MCF 10A (cell line): ENCODE data around the gene SLC5A10. TPM values are rescaled to one million over a fixed set of nuclear protein-coding genes. Genes with fewer than 3 reads are reported as not detected.
"Not testable (repeated sequence)": the region's sequence is repeated elsewhere in the genome, so short reads cannot be mapped to it uniquely, and the experiment has no call there.

ENCODE experiments used
- BruUV-seq: library from RNA; stranded (reverse); fragments of 400-500 nt; replicated peaks from 2 replicates; lab custom pipeline; 2021; lab: Mats Ljungman, UMichigan
- CTCF ChIA-PET: fragments of 300-600 bp; sonication (Branson Sonifier 250); formaldehyde crosslinking; extraction: SDS; loops from one replicate; lab custom pipeline; 2021; ENCODE audit warnings: antibody characterized with exemption, inconsistent platforms; lab: Yijun Ruan, JAX
- POLR2A ChIA-PET: fragments of 300-600, 350-650 bp; sonication (Branson Sonifier 250); formaldehyde crosslinking; extraction: SDS; loops from one replicate; lab custom pipeline; 2020; ENCODE audit warnings: antibody characterized with exemption, inconsistent platforms; lab: Yijun Ruan, JAX
- DNase-seq: peaks from one replicate; pipeline ENCODE4 v3.0.0-alpha.2; 2018; ENCODE audit not compliant: unreplicated experiment
- H3K27ac Mint-ChIP-seq: one replicate; pipeline ENCODE4 v1.8.0; 2022; ENCODE audit warnings: mild to moderate bottlenecking, low read depth, mixed read lengths; ENCODE audit not compliant: unreplicated experiment
- H3K27me3 Mint-ChIP-seq: one replicate; pipeline ENCODE4 v1.8.0; 2022; ENCODE audit warnings: mixed read lengths; ENCODE audit not compliant: insufficient read depth, unreplicated experiment
- H3K36me3 Mint-ChIP-seq: one replicate; pipeline ENCODE4 v1.8.0; 2022; ENCODE audit warnings: mild to moderate bottlenecking, moderate library complexity, mixed read lengths; ENCODE audit not compliant: insufficient read depth, unreplicated experiment
- H3K4me1 Mint-ChIP-seq: one replicate; pipeline ENCODE4 v1.8.0; 2022; ENCODE audit warnings: mixed read lengths; ENCODE audit not compliant: insufficient read depth, unreplicated experiment
- H3K4me3 Mint-ChIP-seq: one replicate; pipeline ENCODE4 v1.8.0; 2022; ENCODE audit warnings: mild to moderate bottlenecking, moderate library complexity, mixed read lengths; ENCODE audit not compliant: unreplicated experiment
- H3K9me3 Mint-ChIP-seq: one replicate; pipeline ENCODE4 v1.8.0; 2022; ENCODE audit warnings: mixed read lengths; ENCODE audit not compliant: unreplicated experiment
- intact Hi-C: fragments of 100-400 bp; cut with micrococcal nuclease; formaldehyde crosslinking; loops from 2 replicates; pipeline ENCODE4 v1.14.1; 2022
- total RNA-seq: library from RNA; stranded (reverse); gene quantifications from 2 replicates; pipeline ENCODE4 v1.2.3, GENCODE V29; 2022

SLC5A10 gene
- total RNA-seq, 1 experiment from 2014 or later = 0.16 TPM

DNA sequence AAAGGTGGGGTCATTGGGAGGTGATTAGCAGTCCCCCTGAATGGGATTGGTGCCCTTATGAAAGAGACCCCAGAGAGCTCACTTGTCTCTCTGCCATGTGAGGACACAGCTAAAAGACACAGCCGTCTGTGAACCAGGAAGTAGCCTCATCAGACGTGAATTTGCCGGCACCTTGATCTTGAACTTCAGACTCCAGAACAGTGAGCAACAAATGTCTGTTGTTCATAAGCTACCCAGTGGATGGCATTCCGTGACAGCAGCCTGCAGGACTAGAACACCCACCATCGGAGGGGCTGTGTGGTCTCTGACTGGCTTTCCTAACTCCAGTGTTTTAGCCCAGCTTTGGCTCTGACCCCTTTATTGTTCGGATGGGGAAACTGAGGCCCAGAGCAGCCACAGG, 85.6 kb downstream of the SLC5A10 start:
- H3K27ac Mint-ChIP-seq, CTCF ChIA-PET, POLR2A ChIA-PET, DNase-seq, H3K9me3 Mint-ChIP-seq, H3K4me1 Mint-ChIP-seq, H3K36me3 Mint-ChIP-seq, H3K27me3 Mint-ChIP-seq, BruUV-seq, intact Hi-C loops, H3K4me3 Mint-ChIP-seq: not testable (repeated sequence)

DNA sequence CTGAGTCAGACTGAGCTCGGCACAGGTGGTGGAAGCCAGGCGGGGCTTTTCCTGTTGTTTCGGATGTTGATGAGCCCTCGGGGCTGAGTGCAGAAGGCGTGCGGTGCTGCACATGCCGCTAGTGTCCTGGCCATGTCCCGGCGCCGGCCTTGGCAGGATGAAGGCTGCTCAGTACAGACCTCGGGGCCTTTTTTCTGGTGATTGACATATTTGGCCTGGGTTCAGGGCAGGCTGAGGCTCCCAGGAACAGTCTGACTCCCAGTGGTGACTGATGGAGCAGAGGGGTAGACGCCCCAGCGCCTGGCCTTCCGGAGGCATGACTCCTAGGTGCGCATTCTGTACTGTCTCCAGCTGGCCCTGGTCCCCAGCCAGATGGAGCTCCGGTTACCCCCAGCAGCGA, 86.0 kb downstream of the SLC5A10 start:
- H3K4me3 Mint-ChIP-seq, H3K4me1 Mint-ChIP-seq, intact Hi-C loops, DNase-seq, H3K27ac Mint-ChIP-seq, BruUV-seq, CTCF ChIA-PET, H3K9me3 Mint-ChIP-seq, POLR2A ChIA-PET, H3K27me3 Mint-ChIP-seq, H3K36me3 Mint-ChIP-seq: not testable (repeated sequence)

DNA sequence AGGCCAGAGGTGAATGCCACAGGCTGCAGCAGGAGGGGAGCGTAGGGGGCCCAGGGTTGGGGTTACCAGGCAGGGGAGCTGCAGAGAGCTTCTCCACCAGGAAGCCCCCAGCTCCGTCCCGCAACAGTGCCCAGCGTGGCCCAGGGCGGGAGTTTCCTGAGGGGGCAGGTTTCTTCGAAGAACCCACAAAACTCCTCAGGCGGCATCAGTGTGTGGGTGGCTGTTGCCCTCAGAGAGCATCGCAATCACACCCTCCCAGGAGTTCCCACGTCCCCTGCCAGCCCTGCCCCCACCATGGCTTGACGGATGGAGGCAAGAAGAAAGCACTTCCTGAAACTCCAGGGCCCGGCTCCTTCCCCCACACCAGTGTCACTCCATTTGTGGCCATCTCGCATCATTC, 86.8 kb downstream of the SLC5A10 start:
- CTCF ChIA-PET, H3K9me3 Mint-ChIP-seq, H3K4me3 Mint-ChIP-seq, H3K27ac Mint-ChIP-seq, POLR2A ChIA-PET, BruUV-seq, H3K4me1 Mint-ChIP-seq, DNase-seq, H3K27me3 Mint-ChIP-seq, intact Hi-C loops, H3K36me3 Mint-ChIP-seq: not testable (repeated sequence)

DNA sequence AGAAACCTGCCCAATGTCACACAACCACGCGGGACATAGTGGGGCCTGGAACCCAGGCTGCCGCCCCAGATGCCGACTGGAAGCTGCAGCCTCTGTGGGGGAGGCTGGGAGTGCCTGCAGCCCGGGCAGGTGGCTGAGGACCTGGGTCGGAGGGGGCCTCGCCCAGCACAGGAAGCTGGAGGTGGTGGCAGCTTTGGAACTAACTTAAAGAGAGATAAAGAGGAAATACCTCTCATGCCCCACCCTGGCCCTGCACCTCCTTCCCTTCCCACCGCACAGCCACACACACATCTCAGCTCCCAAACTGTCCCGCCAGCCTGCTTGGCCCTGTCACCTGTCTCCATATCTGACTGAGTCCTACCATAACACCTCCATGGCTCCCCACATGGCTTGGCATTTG, 88.4 kb downstream of the SLC5A10 start:
- CTCF ChIA-PET, H3K36me3 Mint-ChIP-seq, H3K4me1 Mint-ChIP-seq, intact Hi-C loops, DNase-seq, H3K9me3 Mint-ChIP-seq, H3K4me3 Mint-ChIP-seq, POLR2A ChIA-PET, BruUV-seq, H3K27me3 Mint-ChIP-seq: not testable (repeated sequence)
- H3K27ac Mint-ChIP-seq = peak overlapping the region; percentile 35

DNA sequence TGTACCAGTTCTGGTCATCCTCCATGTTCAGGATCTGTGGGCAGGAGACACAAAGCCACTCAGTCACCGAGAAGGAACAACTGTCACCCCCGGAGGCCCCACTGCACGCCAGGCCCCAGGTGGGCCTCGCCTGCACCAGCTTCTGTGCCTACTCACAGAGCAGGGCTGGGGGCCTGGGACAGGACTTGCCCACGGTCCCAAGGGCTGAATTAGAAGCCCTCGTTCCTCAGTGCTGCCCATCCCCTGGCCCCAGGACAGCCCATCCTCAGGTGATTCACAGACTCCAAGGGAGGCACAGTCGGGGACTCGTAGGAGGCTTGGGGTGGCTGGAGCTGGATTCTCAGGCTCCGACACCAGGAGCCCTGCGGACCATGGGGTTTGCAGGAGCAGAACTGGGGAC, 89.9 kb downstream of the SLC5A10 start:
- H3K36me3 Mint-ChIP-seq, CTCF ChIA-PET, intact Hi-C loops, DNase-seq, POLR2A ChIA-PET, H3K4me3 Mint-ChIP-seq, H3K9me3 Mint-ChIP-seq, H3K27me3 Mint-ChIP-seq, H3K4me1 Mint-ChIP-seq, BruUV-seq, H3K27ac Mint-ChIP-seq: not testable (repeated sequence)

DNA sequence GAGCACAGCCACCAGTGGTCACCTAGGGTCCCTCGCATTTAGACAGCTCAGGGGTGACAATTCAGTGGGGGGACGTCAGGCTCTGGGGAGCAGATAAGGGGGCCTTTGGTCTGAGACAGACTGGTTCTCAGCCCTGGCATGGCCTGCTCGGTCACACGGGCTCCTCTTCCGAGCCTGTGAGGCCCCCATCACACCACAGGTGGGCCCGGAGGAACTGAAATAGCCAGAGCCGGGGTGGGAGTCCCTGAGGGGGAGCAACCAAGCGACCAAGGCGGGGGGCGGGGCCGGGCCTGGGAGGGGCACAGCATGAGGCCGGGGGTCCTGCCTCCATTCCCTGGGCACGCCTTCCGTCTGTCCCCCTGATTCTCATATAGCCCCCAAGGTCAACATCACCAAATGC, 90.4 kb downstream of the SLC5A10 start:
- H3K36me3 Mint-ChIP-seq, CTCF ChIA-PET, H3K27ac Mint-ChIP-seq, DNase-seq, BruUV-seq, H3K4me3 Mint-ChIP-seq, H3K9me3 Mint-ChIP-seq, H3K4me1 Mint-ChIP-seq, POLR2A ChIA-PET, H3K27me3 Mint-ChIP-seq, intact Hi-C loops: not testable (repeated sequence)

DNA sequence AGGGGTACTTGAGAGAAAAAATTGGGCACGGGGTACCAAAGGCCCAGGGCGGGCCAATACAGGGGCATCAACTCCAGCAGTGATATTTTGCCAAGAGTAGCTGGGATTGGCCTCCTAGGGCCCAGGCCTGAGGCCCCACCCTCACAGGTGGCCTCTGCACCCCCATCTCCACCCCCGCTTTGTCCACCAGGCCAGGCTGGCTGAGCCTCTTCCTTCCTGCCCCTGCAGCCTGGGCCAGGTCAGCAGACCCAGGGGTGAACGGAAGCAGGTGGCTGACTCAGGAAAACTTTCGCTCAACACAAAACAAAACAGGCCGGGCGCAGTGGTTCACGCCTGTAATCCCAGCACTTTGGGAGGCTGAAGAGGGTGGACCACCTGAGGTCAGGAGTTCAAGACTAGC, 91.1 kb downstream of the SLC5A10 start:
- H3K4me3 Mint-ChIP-seq, H3K27me3 Mint-ChIP-seq, H3K9me3 Mint-ChIP-seq, H3K36me3 Mint-ChIP-seq, POLR2A ChIA-PET, BruUV-seq, H3K27ac Mint-ChIP-seq, CTCF ChIA-PET, DNase-seq, intact Hi-C loops, H3K4me1 Mint-ChIP-seq: not testable (repeated sequence)

DNA sequence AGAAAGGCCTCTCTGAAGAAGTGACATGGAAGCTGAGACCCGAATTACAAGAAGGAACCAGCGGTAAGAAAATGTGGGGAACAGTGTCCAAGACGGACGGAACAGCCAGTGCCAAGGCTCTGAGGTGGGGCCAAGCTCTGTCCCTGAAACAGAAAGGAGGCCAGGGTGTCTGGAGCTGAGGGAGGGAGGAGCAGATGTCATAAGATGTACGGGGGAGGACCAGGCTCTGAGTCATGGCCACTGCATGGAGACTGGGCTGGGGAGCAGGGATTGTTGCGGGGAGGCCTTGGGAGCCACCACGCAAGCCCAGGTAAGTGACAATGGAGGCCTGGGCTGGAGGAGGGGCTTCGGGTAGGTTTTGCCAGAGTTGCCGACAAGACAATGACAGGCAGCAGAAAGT, 92.7 kb downstream of the SLC5A10 start:
- CTCF ChIA-PET, H3K27me3 Mint-ChIP-seq, intact Hi-C loops, BruUV-seq, H3K9me3 Mint-ChIP-seq, POLR2A ChIA-PET, H3K36me3 Mint-ChIP-seq, H3K27ac Mint-ChIP-seq, DNase-seq, H3K4me3 Mint-ChIP-seq, H3K4me1 Mint-ChIP-seq: not testable (repeated sequence)

DNA sequence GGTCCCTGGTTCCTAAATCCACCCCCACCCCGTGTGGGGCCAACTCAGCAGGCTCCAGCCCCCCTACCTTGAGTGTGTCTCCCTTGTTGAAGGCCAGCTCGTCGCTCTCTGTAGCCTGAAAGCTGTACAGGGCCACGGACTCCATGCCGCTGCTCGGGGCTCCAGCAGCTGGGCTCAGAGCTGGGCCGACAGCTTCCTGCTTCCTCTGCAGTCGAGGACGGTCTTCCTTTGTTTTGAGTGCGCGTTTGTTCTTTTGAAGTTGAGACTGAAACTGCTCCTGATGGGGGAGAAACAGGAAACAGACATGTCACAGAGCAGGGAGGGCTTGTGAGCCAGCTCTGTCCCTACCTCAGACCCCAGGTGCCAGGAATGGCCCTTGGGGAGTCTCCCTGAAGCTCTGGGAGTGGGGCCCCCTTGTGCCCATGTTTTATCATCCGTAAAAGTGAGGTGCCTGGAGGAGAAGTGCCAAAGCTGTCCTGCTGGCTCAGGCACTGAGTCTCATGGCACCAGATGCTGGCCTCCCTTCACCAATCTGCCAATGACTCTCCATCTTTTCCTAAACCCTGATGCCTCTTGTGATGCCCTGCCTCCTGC, 94.9 kb downstream of the SLC5A10 start, which contains the start of gene GRAP:
TSS of gene GRAP (minus strand) at position 176 of the 594 bp plus-strand sequence. CDS start at position 145, 31 bp downstream.
- H3K4me3 Mint-ChIP-seq, DNase-seq, H3K27me3 Mint-ChIP-seq, BruUV-seq, CTCF ChIA-PET, POLR2A ChIA-PET, H3K27ac Mint-ChIP-seq, intact Hi-C loops, H3K4me1 Mint-ChIP-seq, H3K9me3 Mint-ChIP-seq, H3K36me3 Mint-ChIP-seq: not testable (repeated sequence)
